GM12892 (cell line): ENCODE measurements around the gene BPTF.

Source experiments
- POLR2A ChIP-seq: IDR thresholded peaks from 2 replicates; pipeline ENCODE4 v1.6.1; 2011; ENCODE audit warnings: low read depth, low read length, control low read depth
- POLR2AphosphoS5 ChIP-seq: IDR thresholded peaks from 2 replicates; pipeline ENCODE4 v1.6.1; 2011; ENCODE audit warnings: low read depth, low read length, control low read depth
- TAF1 ChIP-seq: IDR thresholded peaks from 2 replicates; pipeline ENCODE4 v1.6.1; 2011; ENCODE audit warnings: low read depth, mild to moderate bottlenecking, control low read depth, low read length, borderline replicate concordance

DNA sequence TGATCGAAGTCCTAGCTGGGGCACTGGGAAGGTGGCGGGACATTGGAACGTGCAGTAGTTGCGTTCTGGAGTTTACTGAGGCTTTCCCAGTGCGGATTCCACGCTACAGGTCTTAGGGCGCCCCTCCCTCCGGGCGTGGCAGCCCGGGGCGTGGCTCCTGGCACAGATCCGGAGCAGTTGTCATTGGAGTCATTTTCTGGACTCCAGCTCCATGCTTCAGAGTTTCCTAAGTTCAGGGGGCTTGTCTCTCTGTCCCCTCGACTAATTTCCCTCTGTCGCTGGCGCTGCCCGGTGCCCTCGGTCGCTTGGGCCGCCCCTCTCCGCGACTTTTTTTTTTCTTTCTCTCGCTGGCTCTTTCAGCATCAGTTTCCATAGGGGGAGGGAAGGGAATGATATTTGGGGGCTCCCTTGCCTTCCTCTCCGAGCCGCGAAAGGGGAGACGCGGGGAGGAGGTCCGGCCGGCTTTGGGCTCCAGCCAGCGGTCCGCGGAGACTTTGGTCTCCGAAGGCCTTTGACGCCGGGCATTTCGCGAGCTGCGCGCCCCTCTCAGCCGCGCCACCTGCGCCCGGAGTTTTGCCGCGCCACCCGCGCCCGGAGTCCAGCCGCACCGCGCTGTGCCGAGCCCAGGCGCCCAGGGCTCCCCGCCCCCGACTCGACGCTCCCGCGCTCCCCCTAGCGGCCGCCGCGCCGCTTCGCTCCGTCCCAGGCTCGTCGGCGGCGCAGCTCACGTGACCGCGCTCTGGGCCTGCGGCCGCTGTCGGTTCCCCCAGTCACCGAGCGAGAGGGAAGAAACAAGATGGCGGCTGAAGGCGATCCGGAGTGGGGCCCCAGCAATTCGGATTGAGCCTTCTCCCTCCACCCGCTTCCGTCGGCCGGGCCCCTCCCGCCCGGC lies at the start of gene BPTF:
- TF ChIP-seq POLR2AphosphoS5 (peak; percentile 80), POLR2A (peak; percentile 86), TAF1 (peak; percentile 86)
